Lower leg skin (tissue), 3 donors: ENCODE results near the gene CIB4.

Source experiments
- CTCF ChIP-seq, 3 donors: fragments of 450-650 bp; IDR thresholded peaks; one replicate each; pipeline ENCODE4 v1.5.1; 2016; ENCODE audit warnings: antibody characterized with exemption in 3 of 3, mild to moderate bottlenecking in 3 of 3, moderate library complexity in 2 of 3
- POLR2A ChIP-seq, 2 donors: fragments of 450-650 bp; IDR thresholded peaks; one replicate each; pipeline ENCODE4 v1.6.1; 2016 to 2017; ENCODE audit warnings: antibody characterized with exemption in 2 of 2, mild to moderate bottlenecking in 1 of 2, moderate library complexity in 1 of 2

- TF ChIP-seq CTCF (IDR thresholded peaks at IDR 0.05) (no peak), POLR2A (IDR thresholded peaks at IDR 0.05) (no peak)
These were observed 32.6 kb downstream of the CIB4 start for GRCh38 chr2:26608557-26608956.
